ENCODE measurements around the gene SYMPK.

The SYMPK gene

DNA sequence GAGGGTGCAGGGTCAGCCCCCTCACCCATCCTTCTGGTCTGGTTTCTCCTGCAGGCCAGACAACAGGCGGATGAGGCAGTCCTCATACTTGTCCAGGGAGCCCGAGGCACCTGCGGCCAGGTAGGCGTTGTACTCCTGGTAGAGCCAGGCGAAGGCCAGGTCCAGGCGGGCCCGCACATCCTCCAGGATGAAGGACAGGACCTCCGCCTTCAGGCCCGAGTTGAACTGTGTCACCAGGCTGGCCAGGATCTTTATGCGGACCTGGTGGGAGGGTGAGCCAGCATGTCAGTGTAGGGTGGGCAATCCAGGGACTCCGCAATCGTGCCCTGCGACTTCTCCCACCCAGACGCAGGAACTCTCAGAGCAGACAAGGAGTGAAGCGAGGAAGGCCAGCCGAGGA, 34.0 kb downstream of the SYMPK start:
- no peak overlapping the region for H3K9ac ChIP-seq
- H3K9me3 ChIP-seq (ENCODE audit: control insufficient read depth, low read length), result no peaks in the 10 kb centered on the region
- H3K27me3 ChIP-seq (ENCODE audit: control insufficient read depth, insufficient read depth, low read length), result no peaks in the 10 kb centered on the region
- no peaks in the 10 kb centered on the region for H3K79me2 ChIP-seq
- no peak overlapping the region for H2AFZ ChIP-seq
- H3K36me3 ChIP-seq (ENCODE audit: control insufficient read depth, insufficient read depth, low read length), result no peaks in the 10 kb centered on the region
- no peak overlapping the region for H3K4me2 ChIP-seq (ENCODE audit: low read length)
- TF ChIP-seq, protein P1, sequence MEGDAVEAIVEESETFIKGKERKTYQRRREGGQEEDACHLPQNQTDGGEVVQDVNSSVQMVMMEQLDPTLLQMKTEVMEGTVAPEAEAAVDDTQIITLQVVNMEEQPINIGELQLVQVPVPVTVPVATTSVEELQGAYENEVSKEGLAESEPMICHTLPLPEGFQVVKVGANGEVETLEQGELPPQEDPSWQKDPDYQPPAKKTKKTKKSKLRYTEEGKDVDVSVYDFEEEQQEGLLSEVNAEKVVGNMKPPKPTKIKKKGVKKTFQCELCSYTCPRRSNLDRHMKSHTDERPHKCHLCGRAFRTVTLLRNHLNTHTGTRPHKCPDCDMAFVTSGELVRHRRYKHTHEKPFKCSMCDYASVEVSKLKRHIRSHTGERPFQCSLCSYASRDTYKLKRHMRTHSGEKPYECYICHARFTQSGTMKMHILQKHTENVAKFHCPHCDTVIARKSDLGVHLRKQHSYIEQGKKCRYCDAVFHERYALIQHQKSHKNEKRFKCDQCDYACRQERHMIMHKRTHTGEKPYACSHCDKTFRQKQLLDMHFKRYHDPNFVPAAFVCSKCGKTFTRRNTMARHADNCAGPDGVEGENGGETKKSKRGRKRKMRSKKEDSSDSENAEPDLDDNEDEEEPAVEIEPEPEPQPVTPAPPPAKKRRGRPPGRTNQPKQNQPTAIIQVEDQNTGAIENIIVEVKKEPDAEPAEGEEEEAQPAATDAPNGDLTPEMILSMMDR (IDR thresholded peaks at IDR 0.05), result no peak
- H3K4me3 ChIP-seq (ENCODE audit: low read depth, low read length), result no peak overlapping the region
- H3K4me1 ChIP-seq, result peaks cover 11% of the 10 kb centered on the region
- no peak overlapping the region for H3K27ac ChIP-seq

DNA sequence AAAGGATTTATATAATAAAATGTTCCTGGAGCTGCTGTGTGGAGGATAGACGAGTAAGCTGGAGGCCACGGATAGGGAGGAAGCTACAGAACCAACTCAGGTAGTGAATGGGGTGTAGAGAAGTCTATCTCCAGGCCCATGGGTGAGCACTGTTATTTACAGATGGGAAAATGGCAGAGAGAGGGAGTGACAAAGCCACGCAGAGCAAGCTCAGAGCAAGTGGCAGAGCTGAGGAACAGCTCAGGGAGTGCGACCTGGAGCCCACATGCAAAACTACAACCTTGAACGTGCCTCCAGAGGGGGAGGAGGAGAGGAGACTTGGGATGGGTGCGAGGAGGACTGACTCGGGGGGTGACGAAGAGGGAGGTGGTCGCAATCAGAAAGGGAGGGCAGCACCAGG, 34.4 kb downstream of the SYMPK start:
- Histone ChIP-seq H3K9me3 (ENCODE audit: control insufficient read depth, low read length) (no peaks in the 10 kb centered on the region), H3K9ac (no peak overlapping the region), H3K4me2 (ENCODE audit: low read length) (no peak overlapping the region), H2AFZ (no peak overlapping the region), H3K79me2 (no peaks in the 10 kb centered on the region), H3K27me3 (ENCODE audit: control insufficient read depth, insufficient read depth, low read length) (no peaks in the 10 kb centered on the region), H3K4me3 (ENCODE audit: low read depth, low read length) (no peak overlapping the region), H3K4me1 (peaks cover 11% of the 10 kb centered on the region), H3K36me3 (ENCODE audit: control insufficient read depth, insufficient read depth, low read length) (no peaks in the 10 kb centered on the region), H3K27ac (no peak overlapping the region)
- TF ChIP-seq, protein P1 (IDR thresholded peaks at IDR 0.05), result no peak

DNA sequence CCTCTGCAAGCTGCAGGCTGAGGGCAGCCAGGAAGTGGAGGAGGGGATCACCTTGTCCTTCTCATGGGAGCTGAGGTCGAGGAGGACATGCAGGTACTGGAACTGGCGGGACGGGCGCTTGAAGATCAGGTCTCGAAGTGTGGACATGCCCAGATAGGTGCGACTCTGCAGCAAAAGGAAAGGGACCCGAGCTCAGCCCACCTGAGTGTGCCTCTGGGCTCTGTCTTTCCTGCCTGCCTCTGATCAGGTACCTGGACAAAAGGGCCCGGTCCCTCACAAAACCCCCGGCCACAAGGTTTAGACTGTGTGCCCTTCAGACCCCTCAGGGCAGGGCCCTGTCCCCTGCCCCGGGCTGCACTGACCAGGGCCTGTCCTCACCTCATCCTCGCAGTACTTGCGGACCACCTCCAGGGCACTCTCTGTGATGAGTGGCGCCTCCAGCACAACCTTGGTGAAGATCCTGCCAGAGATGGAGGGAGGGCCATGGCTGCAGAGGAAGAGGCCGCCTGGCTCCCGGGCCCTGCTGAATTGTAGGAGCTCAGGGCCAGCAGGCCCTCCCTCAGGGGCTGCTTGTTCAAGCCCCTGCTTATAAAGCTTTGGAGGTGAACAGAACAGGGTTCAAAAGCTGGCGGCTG, 35.4 kb downstream of the SYMPK start:
- Histone ChIP-seq H3K4me2 (ENCODE audit: low read length) (no peak overlapping the region), H3K27me3 (ENCODE audit: control insufficient read depth, insufficient read depth, low read length) (no peaks in the 10 kb centered on the region), H3K4me1 (peaks cover 11% of the 10 kb centered on the region), H3K36me3 (ENCODE audit: control insufficient read depth, insufficient read depth, low read length) (no peaks in the 10 kb centered on the region), H3K79me2 (no peaks in the 10 kb centered on the region), H3K9me3 (ENCODE audit: control insufficient read depth, low read length) (no peaks in the 10 kb centered on the region), H3K27ac (peak overlapping the region; percentile 51), H3K4me3 (ENCODE audit: low read depth, low read length) (no peak overlapping the region), H2AFZ (no peak overlapping the region), H3K9ac (no peak overlapping the region)
- TF ChIP-seq, protein P1 (IDR thresholded peaks at IDR 0.05), result no peak

DNA sequence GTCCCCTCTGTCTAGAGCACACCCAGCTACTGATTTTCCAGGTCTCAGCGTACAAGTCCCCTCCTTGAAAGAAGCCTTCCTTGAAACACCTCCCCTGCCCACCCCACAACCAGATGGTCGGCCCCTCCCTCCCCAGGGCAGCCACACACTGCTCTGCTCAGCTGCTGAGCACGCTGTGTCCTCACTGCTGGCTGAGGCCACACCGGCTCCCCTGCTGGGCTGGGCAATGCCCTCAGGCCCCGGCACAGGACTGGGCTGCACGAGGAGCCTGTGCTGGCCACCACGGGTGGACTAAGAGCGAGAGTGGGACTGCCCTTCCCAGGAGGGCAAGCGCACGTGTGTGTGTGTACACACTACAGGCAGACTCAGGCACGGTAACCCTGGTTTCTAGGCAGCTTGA, 36.0 kb downstream of the SYMPK start:
- H3K27me3 ChIP-seq (ENCODE audit: control insufficient read depth, insufficient read depth, low read length), result no peaks in the 10 kb centered on the region
- no peaks in the 10 kb centered on the region for H3K36me3 ChIP-seq (ENCODE audit: control insufficient read depth, insufficient read depth, low read length)
- TF ChIP-seq, protein P1 (IDR thresholded peaks at IDR 0.05), result no peak
- no peak overlapping the region for H2AFZ ChIP-seq
- no peak overlapping the region for H3K4me2 ChIP-seq (ENCODE audit: low read length)
- H3K9me3 ChIP-seq (ENCODE audit: control insufficient read depth, low read length), result no peaks in the 10 kb centered on the region
- H3K4me1 ChIP-seq, result peaks cover 11% of the 10 kb centered on the region
- no peak overlapping the region for H3K9ac ChIP-seq
- H3K27ac ChIP-seq, result peak overlapping the region; percentile 49
- H3K79me2 ChIP-seq, result no peaks in the 10 kb centered on the region
- H3K4me3 ChIP-seq (ENCODE audit: low read depth, low read length), result no peak overlapping the region
